GM19452 (cell line): ENCODE measurements around the gene TRMT112.
"Not testable (repeated sequence)": the region's sequence is repeated elsewhere in the genome, so short reads cannot be mapped to it uniquely, and the experiment has no call there.

Experiments used
- ATAC-seq: cut with Tn5 transposase; IDR thresholded peaks from one replicate; pipeline ENCODE4 v1.9.1; 2021; ENCODE audit not compliant: unreplicated experiment

Gene TRMT112

DNA sequence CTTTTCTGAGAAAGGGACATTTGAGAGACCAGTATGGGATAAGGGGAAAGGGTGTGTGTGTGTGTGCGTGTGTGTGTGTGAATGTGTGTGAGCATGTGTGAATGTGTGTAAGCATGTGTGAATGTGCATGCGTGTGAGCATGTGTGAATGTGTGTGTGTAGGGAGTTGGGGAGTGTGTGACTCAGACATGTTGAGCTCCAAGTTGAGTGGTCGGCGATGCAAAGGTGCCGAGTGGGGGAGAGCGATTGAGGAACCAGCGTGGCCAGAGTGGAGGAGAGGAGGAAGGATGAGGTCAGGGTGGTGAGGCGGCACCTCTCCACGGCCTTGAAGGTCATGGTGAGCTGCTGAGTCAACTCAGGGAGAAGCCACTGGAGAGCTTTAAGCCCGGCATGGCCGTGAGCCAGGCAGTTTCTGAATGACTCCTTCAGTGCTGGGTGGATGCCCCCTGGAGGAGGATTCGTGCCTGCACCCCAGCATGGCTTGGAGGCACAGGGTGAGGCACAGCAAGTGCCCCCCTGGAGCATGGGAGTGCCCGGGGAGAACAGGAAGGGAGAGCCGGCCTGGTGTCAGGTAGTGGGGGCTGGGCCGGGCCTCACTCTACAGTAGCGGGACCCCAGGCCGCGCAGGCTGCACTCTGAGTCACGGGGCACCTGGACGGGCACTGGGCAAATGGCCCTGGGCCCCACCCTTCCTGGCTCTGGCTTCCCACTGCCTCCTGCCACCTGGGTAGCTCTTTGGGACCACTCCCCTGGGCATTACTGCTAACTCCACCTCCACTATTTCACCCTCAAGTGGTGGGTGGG is 14.4 kb upstream of the TRMT112 start:
- peak; percentile 57 for ATAC-seq

DNA sequence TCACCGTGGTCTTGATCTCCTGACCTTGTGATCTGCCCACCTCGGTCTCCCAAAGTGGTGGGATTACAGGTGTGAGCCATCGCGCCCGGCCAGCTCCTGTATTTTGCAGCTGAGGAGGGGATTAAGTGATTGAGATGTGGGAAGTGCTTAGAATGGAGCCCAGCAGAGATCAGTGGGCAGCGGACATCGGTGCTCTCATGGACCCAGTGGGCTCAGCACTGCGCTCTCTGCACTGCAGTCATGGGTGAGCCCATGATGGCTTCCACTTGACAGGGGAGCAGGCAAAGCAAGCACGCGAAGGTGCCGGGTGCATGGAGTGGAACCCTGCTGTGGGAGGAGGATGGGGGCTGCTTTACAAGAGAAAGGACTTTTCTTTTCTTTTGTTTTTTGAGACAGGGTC is 13.5 kb upstream of the TRMT112 start:
- ATAC-seq: no peak

DNA sequence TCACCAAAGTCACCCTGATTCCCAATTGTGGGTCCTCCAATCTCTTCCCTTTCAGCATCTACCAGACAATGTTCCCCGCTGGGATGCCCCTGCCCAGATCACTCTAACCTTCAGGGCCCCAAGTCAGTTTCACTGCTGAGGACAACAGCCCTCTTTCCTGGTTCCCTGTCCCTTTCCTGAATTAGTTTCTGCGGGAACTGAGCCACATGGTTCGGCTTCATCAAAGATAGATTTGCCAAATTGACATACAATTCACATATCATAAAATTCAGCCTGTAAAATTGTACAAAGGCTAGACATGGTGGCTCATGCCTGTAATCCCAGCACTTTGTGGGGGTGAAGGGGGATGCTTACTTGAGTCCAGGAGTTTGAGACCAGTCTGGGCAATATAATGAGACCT is 10.6 kb upstream of the TRMT112 start:
- ATAC-seq: no peak

DNA sequence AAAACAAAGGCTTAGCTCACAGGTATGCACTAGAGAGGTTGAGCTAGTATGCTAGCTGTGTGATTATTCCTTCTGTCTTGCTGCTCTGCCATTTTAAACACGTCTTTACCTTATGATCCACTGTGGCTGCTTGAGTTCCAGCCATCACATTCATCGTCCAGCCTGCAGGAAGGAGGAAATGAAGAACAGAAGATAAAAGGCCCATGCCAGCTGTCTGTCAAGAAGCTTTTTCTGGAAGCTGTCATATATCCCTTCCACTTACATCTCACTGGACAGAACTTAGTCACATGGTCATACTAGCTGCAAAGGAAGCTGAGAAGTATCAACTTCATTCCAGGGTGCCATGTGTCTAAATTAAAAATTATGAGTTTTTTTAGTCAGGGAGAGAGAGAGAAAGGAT is 10.0 kb upstream of the TRMT112 start:
- no peak for ATAC-seq

DNA sequence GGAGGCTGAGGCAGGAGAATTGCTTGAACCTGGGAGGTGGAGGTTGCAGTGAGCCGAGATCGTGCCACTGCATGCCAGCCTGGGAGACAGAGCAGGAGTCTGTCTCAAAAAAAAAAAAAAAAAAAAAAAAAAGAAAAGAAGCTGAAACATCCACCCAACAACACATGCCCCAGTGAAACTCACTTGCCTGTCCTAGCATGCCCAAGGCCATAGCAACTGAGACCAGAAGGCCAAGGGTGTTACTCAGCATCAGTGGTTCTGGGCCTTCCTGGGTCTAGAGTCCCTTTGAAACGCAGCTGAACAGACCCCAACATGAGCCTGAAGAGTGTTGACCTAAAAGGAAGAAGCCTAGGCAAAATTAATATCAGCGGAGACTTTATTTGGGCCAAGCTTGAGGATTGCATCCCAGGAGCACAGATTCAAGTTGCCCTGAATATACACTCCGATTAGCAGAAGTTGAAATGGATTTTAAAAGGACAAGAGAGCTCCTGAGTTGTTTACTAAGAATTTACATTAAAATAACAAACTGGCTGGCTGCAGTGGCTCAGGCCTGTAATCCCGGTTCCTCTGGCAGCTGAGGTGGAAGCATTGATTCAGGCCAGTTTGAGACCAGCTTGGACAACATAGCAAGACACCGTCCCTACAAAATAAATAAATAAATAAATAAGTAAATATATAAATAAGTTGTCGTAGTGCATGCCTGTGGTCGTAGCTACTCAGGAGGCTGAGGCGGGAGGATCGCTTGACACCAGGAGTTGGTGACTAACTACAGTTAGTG is 7.5 kb upstream of the TRMT112 start:
- ATAC-seq: no peak

DNA sequence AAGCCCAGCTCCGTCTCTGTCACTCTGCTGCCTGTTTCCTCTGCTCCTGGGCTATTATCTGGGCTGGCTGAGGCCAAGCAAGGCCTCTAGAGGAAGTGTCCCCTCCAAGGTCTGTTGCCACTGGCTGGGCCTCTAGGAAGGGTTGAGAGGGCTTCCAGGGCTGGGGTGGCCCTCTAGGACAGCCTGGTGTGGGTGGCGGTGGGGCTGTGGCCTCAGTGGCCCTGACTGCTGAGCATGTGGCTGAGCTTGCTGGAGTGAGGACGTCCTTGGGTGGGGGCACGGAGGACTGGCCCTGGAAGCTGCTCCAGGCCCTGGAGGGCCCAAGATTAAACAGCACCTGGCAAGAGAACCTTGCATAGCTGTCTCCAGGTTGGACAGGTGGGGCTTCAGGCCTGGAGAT is 6.6 kb upstream of the TRMT112 start:
- ATAC-seq: not testable (repeated sequence)

DNA sequence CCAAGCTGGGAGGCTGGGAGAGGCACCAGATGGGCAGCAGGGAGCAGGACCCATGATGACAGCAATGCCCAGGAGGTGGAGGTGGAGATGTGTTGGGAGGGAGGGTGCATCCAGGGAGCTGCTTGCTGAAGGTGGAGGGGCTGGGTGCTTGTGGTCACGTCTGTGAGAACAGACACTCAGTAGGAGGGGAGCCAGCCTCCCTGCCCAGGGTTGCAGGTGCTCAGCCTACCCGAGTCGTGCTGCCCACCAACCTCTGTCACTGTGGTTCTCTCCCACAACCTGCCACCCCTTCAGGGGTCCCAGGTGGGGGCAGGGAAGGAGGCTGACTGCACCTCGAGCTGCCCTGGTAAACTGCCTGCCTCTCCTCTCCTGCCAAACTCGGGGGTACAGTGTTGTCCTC is 6.0 kb upstream of the TRMT112 start:
- ATAC-seq: no peak

DNA sequence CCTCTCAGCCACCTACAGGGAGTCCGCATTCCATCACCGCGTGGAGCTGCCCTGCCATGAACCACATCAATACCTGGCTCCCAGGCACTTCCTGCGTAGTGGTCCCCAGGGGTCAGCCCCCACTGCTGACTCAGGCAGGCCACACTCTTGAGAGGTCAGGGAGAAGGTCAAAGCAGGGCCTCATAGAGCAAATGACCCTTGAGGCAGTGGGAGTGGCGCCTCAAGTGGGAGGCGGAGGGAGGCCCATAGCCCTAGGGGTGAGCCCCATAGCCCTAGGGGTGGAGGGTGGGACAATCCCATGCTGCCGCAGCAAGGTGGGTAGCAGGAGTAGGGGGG is 5.5 kb upstream of the TRMT112 start:
- no peak for ATAC-seq

DNA sequence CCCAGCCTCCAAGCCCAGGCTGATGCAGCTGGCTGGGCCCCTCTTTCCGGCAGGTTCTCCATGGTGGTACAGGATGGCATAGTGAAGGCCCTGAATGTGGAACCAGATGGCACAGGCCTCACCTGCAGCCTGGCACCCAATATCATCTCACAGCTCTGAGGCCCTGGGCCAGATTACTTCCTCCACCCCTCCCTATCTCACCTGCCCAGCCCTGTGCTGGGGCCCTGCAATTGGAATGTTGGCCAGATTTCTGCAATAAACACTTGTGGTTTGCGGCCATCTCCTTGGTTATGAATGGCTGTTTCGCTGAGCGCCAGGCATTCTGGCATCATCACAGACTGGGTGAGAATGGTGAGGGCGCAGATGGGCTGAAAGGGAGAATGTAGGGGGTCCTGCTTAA is 4.2 kb upstream of the TRMT112 start:
- no peak for ATAC-seq

DNA sequence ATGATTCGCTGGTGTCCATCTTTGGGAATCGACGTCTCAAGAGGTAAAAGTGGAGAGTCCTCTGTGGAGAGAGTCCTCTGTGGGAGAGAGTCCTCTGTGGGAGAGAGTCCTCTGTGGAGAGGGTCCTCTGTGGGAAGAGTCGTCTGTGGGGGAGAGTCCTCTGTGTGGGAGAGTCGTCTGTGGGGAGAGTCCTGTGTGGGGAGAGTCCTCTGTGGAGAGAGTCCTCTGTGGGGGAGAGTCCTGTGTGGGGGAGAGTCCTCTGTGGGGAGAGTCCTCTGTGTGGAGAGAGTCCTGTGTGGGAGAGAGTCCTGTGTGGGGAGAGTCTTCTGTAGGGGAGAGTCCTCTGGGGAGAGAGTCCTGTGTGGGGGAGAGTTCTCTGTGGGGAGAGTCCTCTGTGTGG is 3.7 kb upstream of the TRMT112 start:
- no peak for ATAC-seq

DNA sequence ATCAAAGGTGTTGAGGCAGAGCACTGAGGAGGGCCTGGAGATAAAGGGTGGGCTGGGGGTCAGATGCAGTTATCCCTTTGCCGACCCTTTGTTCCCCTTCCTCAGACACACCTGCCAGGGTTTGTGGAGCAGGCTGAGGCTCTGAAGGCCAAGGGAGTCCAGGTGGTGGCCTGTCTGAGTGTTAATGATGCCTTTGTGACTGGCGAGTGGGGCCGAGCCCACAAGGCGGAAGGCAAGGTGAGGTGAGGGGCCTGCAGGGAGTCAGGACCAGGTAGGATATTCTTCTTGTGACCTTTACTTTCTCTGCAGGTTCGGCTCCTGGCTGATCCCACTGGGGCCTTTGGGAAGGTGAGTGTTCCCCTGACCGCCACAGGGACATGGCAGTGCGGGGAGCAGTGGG is 3.2 kb upstream of the TRMT112 start:
- no peak for ATAC-seq

DNA sequence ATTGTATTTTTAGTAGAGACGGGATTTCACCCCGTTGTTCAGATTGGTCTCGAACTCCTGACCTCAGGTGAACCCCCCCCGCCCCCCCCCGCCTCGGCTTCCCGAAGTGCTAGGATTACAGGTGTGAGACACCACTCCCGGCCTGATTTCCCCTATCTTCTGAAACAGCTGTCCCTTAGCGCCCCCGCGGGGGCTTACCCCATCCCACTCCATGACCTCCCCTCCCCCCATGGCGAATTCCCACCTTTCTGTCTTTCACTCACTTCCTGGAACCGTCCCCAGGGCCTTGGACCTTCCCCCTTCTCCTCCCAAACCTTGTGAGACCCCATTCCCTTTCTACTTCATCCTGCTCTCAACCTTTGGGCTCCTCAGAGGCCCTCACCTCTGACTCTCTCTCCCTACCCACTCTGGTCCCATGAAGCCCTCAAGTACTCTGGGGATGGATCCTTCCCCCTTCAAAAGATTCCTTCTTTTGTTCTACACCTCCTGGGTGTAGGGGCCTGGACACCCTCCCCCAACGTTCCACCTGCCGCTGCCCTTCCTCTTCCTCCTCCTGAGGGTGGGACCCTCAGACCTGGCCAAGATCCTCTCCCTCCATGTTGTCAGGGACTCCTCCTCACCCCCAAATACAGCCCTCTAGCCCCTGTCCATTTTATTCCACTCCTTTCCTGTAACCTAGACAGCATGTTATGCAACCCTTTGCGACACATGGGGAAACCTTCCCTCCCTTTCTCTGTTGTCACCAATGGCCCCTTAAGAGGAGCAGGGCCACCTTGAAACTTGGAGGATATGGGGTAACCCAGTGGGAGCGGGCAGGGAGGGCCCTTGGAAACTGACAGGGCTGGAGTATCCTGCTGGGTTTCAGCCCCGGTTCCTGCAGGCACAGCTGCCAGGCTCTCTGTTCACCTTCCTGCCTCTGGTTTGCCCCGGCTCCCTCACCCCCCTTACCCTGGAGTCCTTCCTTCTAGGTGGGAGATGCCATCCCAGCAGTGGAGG is 1.7 kb upstream of the TRMT112 start:
- ATAC-seq: no peak

DNA sequence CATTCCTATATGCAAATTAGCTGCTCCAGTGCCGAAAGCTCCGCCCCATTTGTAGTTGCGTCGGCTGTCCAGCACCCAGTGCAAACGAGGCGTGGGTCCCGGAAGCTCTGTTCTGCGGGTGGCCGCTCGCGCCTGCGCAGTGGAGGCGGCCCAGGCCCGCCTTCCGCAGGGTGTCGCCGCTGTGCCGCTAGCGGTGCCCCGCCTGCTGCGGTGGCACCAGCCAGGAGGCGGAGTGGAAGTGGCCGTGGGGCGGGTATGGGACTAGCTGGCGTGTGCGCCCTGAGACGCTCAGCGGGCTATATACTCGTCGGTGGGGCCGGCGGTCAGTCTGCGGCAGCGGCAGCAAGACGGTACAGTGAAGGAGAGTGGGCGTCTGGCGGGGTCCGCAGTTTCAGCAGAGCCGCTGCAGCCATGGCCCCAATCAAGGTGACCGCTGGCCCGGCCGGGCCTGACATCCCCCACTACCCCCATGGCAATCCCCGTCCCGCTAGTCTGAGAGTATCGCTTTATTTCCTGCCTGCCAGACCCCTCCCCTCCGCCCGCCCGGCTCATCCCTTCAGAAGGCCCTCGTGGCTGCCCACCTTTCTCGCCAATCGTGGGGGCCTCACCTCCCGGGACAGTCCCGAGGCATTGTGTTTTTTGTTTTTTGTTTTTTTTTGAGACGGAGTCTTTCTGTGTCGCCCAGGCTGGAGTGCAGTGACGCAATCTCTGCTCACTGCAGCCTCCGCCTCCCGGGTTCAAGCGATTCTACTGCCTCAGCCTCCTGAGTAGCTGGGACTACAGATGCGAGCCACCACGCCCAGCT is 804 bp upstream of the TRMT112 start, which contains the start of gene PRDX5:
Gene PRDX5, plus strand, starts transcription at position 161 of the 805 bp plus-strand sequence. Its CDS starts 95 bp downstream, at position 256.
- peak; percentile 70 for ATAC-seq

DNA sequence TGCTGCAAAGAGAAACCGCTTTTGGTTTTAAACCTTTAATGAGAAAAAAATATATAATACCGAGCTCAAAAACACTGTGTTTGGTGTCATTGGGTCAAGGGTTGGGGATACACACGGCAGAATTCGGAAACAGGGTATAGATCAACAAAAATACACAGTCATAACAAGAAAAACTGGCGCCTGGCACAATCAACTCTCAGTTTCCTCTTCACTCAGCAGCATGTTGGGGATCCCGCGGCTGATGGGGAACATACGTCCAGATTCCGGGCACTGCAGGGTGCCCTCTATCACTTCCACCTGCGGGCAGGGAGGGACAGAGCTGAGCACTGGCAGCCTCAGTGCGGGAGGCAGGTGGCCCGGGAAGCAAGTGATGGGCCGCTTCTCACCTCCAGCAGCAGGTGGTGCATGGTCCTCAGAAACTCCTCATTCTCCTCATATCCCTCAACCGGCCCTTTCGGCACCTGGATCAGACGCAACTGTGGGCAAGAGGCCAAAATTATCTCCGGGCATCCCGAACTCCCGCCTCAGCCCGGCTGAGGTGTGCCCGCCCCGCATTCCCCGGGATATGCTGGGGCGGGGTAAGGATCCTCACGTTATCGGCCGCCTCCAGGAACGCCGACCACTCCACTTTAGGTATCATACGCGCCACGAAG is 561 bp downstream of the TRMT112 start:
- no peak for ATAC-seq

DNA sequence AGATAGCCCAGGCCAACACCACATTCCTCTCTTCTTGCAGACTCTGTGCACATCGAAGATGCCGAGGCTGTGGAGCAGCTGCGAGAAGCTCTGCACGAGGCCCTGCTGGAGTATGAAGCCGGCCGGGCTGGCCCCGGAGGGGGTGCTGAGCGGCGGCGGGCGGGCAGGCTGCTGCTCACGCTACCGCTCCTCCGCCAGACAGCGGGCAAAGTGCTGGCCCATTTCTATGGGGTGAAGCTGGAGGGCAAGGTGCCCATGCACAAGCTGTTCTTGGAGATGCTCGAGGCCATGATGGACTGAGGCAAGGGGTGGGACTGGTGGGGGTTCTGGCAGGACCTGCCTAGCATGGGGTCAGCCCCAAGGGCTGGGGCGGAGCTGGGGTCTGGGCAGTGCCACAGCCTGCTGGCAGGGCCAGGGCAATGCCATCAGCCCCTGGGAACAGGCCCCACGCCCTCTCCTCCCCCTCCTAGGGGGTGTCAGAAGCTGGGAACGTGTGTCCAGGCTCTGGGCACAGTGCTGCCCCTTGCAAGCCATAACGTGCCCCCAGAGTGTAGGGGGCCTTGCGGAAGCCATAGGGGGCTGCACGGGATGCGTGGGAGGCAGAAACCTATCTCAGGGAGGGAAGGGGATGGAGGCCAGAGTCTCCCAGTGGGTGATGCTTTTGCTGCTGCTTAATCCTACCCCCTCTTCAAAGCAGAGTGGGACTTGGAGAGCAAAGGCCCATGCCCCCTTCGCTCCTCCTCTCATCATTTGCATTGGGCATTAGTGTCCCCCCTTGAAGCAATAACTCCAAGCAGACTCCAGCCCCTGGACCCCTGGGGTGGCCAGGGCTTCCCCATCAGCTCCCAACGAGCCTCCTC is 1.5 kb downstream of the TRMT112 start:
- ATAC-seq: not testable (repeated sequence)

DNA sequence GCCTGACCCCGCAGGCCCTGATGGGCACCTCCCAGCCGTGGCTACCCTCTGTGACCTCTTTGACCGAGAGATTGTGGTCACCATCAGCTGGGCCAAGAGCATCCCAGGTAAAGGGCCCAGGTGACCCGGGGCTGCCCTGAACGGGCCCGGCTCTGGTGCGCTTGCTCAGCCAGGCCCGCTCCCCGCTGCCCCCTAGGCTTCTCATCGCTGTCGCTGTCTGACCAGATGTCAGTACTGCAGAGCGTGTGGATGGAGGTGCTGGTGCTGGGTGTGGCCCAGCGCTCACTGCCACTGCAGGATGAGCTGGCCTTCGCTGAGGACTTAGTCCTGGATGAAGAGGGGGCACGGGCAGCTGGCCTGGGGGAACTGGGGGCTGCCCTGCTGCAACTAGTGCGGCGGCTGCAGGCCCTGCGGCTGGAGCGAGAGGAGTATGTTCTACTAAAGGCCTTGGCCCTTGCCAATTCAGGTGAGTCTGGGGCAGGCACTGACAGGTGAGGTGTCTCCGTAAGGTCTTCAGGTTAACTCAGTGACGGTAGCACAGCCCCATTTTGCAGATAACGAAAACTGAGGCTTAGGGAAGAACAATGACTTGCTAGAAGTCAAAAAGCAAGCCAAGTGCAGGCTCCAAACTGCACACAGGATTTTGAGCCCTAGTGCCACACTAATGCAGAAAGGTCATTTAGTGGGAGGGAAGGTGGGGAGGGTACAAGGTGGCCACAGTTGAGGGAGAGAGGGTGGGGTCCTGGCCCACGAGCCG is 2.4 kb downstream of the TRMT112 start:
- ATAC-seq: no peak

DNA sequence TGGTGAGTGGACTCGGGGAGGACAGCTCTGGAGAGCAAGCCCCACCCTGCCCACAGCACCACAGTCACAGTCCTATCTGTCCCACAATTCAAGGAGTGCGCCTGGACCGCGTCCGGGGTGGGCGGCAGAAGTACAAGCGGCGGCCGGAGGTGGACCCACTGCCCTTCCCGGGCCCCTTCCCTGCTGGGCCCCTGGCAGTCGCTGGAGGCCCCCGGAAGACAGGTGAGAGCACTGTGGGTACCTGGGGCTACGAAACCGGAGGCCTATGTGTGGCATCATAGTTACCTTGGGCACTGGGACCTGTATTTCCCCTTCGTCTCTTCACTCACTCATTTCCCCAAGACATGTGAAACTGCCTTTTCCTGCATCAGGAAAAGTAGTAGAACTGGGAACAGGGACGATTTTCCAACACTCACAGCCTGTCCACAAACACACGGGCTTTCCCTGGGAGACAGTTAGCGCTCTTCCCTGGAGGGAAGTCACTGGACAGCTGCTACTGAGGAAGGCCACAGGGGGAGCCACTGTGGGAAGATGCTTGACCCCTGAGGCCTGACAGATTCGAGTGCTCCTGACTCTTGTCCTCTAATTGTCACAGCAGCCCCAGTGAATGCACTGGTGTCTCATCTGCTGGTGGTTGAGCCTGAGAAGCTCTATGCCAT is 3.1 kb downstream of the TRMT112 start:
- ATAC-seq: no peak
